ENCODE results near the gene WDR82.

WDR82 gene

DNA sequence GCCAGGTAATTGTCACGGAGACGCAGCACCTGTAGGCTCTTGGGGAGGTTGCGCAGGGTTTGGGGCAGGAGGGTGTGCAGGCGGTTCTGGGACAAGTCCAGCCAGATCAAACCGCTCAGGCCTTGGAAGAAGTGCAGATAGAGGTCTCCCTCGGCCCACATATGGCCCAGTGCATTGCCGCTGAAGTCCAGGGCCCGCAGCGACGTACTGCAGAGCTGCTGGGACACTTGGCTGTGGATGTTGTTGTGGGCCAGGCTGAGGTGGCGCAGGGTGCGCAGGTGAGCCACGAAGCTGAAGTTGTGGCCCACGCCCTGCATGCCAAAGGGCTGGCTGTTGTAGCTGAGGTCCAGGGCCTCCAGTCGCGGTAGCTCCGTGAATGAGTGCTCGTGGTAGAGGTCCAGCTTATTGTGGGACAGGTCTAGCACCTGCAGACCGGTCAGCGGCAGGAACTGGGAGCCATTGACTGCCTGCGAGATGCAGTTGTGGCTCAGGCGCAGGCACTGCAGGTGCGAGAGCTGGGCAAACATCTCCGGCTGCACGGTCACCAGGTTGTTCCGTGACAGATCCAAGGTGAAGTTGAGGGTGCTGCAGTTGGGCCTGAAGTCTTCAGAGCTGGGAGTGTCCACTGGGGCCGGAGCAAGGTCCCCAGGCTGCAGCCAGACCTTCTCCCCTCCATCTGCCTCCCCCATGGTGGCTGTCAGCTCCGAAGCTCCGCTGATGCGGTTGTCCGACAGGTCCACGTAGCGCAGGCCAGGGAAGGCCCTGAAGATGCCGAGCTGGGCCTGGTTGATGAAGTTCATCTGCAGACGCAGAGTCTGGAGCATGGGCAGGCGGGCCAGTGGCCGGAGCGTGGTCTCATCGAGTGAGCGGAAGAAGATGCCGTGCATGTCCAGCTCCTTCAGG, 55.9 kb downstream of the WDR82 start:
- DNase-seq: peak in 1 of 14 donors; percentile 66

DNA sequence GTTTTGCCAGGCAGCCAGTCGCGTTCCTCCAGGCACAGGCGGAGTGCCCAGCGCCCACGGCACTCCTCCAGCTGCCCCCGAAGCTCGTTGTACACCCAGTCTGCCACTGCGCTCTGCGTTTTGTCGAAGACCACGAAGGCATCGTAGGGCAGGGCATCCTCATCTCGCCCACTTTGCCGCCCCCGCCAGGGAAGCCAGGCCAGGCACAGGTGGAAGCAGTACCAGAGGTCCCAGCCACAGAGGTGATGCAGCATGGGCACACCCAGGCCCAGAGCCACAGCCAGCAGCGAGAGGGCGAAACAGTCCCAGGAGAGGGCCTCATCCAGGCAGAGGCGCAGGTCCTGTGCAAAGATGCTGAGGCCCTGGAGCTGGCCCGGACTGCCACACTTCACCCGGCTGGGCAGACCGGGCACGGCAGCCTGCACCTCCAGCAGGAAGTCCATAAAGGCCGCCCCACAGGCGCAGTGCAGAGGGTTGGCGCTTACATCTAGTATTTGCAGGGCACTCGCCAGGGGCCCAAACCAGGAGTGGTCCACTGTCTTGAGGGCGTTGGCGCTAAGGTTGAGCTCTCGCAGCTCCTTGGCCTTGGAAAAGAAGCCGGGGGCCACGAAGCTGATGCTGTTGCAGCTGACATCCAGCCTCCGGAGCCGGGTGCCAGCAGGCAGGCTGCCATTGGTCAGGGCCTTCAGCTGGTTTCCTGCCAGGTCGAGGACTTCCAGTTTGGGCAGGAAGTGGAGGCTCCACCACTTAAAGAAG, 56.7 kb downstream of the WDR82 start:
- DNase-seq: peak in 1 of 14 donors; percentile 66

DNA sequence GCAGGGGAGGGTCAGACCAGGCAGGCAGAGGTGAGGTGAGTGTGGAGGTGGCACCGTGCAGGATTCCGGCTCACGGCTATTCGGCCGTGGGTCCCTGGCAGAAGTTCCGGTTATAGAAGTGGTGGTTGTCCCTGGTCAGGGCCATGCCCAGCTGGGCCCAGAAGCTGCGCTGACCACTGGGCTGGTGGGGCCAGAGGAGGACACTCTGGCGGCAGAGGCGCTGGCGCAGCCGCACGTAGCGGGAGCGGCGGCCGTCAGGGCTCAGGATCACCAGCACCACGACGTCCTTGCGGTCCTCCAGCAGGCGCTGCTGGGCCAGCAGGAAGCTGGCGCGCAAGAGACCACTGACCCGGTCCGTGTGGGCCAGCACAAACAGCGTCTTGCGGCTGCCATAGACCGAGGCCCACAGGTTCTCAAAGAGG, 57.3 kb downstream of the WDR82 start:
- DNase-seq: no peak

DNA sequence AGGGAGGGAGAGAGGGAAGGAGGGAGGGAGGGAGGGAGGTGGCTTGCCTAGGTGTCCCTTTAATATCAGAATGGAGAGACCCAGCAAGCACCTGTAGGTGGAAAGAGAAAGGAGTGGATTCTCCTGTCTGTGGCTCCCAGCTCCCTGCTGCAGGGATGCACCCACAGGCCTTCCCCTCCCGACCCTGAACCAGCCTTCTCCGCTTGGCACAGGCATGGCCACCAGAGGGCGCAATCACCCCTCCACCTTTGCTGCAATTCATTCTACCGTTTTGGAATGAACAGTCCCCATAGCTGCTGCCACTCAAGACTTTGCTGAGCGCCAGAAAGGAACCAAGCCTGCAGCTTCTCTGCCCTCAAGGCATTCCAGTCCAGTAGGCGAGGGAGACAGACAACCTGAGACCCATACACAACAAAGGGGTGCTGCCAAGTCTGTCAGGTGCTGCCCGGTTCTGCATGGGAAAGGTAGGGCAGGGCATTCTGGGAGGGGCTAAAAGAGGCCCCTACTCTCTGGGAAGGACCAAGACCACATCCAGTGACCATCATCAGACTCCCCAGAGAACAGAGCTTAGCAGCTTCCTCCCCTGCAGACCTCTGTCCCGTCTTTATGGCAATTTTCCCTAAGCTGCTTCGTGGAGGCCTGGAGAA, 57.9 kb downstream of the WDR82 start:
- peak; percentile 18 to 88 (median 60) for DNase-seq

DNA sequence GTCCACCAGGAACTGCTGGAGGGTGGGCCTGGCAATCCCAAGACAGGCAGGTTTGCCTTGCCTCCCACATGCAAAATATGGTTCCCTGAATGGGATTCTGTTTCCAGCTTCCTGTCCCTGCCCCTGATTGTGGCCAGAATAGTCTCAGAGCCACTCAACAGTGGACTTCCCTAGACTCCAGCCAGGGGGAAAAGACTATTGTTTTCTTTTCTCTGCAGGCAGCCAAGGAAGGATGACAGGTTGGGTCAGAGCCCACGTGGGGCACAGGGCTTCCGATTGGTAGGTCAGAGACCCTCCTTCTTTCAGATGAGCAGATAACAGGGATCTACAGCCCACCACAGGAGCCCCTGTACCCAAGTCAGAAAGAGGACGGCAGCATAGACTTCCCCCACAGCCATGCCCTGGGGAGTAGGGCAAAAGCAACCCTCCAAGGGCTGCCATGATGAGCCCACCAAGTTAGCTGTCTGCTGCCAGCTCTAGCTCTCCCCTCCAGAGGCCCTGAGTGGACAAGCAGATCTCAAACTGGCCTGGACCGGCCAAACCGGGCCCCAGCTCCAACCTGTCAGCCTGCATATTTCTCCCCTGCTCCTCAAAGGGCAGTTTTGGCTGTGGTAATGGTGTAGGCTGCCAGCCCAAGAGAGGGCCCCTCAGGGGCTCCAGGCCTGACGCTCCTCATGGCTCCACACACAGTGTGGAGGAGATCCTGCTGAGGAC, 59.4 kb downstream of the WDR82 start:
- DNase-seq: peak in 1 of 14 donors; percentile 29

DNA sequence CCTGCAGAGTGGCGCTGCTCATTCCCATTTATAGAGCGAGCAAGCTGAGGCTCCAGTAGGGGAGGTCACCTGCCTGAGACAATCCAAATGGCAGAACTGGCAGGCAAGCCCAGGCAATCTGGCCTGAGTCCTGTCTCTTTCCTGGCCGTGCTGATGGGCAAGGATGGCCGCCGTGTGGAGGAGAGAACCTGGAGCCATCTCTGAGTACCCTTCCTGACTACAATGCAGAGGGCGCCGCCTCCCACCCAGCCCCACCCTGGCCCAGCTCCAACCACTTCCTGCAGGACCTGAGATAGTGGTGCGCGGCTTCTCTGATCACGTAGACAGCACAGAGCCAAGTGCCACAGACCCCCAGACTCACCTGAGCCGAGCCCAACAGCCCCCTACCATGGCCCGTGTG, 60.0 kb downstream of the WDR82 start:
- peak in 1 of 14 donors; percentile 83 for DNase-seq

DNA sequence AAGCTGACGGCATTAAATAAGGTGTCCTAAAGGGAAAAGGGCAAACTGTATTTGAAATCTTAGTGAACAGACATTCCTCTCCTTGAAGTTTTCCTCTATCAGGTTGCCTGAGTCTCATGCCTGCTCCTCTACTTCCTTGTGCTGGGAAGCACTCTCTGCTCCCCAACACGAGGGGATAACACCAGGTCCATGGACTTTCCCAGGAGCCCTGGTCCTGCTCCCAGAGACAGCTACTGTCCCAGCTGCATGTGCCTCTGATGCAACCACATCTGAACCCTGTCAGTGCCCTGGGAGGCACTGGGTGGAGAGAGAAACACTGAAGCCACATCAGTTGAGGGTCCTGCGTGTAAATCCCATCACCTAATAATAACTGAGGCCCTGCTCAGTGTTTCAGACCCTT, 60.4 kb downstream of the WDR82 start:
- no peak for DNase-seq

DNA sequence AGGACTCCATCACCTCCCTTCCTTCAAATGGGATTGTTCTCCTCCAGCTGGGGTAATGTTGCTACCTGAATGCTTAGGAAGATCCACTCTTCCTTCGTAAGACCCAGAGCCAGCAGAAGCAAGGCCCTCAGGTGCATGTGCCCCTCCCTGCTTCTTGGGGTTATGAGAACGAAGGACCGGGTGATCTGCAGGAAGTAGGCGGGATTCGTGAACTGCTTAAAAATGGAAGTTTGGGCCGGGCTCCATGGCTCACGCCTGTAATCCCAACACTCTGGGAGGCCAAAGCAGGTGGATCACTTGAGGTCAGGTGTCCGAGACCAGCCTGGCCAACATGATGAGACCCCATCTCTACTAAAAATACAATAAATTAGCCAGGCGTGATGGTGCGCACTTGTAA, 61.0 kb downstream of the WDR82 start:
- DNase-seq: no peak

DNA sequence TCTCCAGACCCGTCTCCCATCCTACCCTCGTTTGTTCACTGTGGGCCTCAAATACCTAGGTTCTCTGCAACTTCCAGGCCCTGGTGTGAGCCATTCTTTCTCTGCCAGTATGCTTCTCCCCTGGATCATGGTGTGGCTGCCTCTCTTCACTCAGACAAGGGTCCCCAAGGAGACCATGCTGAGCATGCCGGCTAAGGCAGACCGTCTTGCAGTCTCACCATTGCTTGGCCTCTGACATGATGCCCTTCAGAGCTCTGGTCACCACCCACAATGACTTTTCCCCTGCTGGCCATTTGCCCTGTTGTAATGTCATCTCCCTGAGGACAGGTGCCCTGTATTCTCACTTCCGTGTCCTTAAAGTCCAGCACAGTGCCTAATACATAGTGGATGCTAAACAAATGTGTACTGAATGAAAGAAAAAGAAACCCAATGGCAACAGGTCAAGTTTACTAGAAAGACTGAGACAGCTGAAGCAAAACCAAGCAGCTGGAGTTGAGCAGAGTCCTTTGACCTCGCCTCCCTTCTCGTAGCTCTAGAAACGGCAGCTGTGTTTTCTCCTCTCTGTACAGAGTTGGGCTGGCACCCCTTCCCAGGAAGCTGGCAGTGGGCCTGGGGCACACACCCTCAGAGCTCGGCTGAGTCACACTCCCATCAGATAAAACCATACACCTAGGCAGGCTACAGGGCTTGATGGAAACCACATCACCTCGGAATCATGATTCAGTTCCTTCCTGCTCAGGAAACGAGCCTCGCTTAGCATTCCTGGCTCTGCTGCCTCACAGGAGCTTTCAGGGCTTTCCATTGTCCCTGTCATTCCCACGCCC, 61.7 kb downstream of the WDR82 start:
- no peak for DNase-seq

DNA sequence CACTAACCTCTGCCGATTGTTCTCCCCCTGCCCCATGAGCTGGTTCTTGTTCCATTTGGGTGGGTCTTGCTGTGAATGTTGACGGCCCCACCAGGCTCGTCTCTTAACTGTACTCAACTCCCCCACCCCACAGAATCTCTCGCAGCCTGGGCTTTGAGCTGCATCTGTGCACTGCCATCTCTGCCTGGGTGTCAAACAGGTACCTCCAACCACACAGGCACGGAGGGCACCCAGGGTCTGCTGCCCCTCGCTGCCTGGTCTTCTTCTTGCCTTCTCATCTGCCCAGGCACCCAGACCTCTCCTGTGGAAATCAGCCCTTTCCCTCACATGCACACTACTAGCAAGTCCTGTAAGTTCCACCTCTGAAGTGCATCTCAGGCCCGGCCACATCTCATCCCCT, 63.1 kb downstream of the WDR82 start:
- DNase-seq: no peak

DNA sequence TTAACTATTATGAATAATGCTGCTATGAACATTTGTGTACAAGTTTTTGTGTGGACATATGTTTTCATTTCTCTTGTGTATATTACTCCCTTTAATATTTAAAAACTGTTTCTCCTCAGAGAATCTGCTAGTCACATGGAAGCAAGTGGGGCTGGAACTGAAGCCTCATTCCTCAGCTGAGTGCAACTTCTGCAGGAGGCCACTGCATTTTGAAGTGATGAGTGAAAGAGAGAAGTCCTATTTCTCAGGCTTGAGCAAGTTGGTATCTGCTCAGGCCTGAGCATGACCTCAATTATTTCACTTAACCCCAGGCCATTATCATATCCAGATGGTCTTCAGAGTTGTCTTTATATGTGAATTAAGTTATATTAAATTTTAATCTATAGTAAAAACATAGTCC, 64.5 kb downstream of the WDR82 start:
- DNase-seq: no peak

DNA sequence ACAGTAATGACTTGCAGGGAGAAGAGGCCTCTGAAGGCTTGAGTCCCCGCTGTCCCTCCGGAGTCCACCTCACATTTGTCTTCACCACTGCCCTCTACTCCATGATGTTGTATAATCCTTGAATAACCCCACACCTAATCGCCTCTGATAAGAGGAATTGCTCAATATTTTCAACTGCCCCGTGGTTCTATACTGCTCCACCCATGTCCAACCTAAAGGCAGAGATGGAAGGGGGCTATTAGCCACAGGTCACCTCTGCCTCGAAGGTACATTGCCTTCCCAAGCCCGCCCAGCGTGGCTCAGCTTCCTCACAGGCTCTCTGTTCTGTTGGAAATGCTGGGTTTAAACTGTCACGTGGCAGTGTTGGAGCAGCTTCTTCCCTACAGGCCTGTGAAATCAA, 65.4 kb downstream of the WDR82 start:
- DNase-seq: no peak

DNA sequence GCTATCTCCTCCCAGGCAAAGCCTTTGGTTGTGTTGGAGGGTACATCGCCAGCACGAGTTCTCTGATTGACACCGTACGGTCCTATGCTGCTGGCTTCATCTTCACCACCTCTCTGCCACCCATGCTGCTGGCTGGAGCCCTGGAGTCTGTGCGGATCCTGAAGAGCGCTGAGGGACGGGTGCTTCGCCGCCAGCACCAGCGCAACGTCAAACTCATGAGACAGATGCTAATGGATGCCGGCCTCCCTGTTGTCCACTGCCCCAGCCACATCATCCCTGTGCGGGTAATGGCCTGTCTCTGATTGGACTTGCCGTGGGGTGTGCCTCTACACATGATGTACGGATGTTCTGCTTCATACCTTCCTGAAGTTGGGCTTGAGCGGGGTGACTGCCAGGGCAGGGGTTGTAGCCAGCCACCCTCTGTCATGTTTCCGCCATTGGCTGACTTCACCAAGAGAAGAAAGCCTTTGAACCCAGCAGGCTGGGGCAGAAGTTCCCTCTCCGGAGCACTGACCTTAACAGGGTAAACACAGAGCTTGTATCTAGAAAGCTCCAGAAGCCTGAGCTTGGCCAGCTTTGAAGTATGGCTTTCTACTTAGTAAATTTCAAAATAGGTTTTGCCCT, 67.1 kb downstream of the WDR82 start:
- no peak for DNase-seq

DNA sequence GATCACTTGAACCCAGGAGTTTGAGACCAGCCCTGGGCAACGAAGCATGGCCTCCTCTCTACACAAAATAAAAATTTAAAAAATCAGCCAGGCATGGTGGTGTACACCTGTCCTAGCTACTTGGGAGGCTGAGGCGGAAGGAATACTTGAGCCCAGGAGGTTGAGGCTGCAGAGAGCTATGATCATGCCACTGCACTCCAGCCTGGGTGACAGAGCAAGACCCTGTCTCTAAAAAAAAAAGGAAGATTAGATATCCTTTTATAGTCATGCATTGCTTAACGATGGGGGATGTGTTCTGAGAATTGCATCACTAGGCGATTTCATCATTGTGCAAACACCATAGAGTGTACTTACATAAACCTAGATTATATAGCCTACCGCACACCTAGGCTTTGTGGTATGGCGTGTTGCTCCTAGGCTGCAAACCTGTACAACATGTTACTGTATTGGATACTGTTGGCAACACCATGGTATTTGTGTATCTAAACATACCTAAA, 67.9 kb downstream of the WDR82 start:
- no peak for DNase-seq

DNA sequence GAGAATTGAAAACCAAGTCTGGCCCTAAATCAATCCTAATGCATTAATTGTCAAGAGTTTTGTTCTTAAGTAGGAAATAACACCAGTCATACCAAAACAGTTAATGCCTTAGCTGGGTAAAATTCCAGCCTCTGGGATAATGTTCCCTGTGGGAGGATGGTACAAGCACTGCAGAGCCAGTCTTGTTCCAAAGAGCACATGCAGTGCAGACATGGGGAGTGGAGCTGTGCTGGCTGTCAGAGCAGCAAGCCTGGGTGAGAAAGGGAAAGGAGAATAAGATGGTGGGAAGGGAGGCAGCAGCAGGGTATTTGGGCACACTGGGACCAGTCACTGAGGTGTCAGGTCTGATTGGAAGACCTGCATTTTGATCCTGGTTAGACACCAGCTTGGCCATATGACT, 68.4 kb downstream of the WDR82 start:
- no peak for DNase-seq

DNA sequence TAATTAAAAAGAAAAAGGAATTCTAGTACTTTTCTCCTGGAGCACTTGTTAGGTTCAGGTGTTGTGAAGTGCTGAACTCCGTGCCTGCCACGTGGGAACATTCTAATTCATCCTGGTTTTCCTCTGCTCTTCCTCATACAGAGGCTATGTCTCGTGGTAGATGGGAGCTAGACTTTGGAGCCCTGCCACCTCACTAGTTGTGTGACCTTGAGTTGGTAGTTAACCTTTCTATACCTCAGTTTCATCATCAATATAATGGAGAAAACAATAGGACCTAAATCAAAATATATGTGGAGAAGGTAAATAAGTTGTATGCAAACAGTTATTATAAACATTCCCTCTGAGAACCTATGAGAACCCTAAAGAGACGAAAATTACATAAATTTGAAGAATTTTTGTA, 69.9 kb downstream of the WDR82 start:
- no peak for DNase-seq

DNA sequence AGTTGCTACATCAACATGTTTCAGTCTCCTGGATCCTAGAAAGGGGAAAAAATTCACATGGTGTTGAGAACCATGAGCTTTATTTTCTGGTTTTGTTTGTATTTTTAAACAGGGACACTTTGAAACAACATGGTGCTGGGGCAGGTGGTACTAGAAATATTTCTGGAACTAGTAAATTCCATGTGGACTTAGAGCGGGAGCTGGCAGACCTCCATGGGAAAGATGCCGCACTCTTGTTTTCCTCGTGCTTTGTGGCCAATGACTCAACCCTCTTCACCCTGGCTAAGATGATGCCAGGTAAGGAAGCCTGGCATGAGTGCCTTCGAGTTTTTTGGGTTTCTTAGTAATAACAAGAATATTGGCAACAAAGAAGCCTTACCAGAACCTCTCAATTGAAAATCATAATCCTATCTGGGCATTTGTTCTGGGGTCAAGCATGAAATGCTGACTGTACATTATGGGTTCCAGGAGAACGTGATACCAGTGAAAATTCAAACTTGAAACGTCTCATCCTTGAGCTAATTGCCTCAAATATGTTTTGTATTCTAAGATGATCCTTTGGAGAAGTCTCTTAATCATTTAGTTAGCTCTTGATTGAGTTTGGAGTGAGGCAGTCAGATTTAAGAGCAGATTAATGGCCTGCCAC, 72.6 kb downstream of the WDR82 start:
- DNase-seq: peak in 1 of 14 donors; percentile 88

Measured in C1 segment of cervical spinal cord (tissue), 14 donors.